ENCODE measurements around the gene AGGF1.
A peak's percentile ranks its signal among the peaks of the same experiment; 100 is the strongest.

The AGGF1 gene

DNA sequence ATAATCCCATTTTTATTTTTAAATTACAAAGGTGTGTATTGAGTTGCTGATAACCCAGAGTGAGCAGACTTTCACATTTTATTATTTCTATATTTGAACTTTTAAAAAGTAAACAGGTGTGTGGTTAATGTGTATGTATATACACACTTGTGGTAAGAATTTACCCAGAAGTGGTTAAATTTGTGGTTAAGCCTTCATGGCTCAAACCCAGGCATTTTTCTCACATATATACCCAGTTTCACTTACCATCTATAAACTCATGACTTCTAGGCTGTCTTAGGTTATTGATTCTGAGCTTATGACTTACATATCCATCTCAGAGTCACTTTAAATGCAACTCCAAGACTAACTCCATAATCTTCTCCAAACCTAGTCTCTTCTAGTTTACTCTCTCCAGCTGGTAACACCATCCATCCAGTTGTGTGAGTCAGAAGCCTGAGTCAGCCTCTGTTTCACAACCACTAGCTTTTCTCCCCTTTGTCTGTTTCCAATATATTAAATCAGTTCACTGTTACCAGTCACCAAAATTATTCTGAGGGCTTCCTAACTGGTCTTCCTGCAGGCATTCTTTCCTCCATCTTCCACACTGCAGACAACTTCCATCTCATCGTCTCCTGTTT is 36.7 kb downstream of the AGGF1 start:
- peak; percentile 75 for ATAC-seq (ENCODE audit: insufficient read depth, low read depth)
- TF ChIP-seq CTCF (IDR thresholded peaks at IDR 0.05; ENCODE audit: borderline replicate concordance, extremely low read depth, low read length, poor library complexity, severe bottlenecking) (no peak), EZH2 (IDR thresholded peaks at IDR 0.05; ENCODE audit: borderline replicate concordance, low read depth, low read length, severe bottlenecking) (no peak)
- Histone ChIP-seq H3K9me3 (ENCODE audit: insufficient read depth, low read length, severe bottlenecking) (no peaks in the 10 kb centered on the region), H3K36me3 (ENCODE audit: insufficient read depth, low read length) (peaks cover 57% of the 10 kb centered on the region), H3K27me3 (ENCODE audit: insufficient read depth, low read length, poor library complexity) (no peaks in the 10 kb centered on the region), H2AFZ (ENCODE audit: low read depth, low read length) (no peak overlapping the region), H3K9ac (ENCODE audit: low read depth, low read length) (no peak overlapping the region), H3K4me2 (ENCODE audit: insufficient read depth, low read length) (no peak overlapping the region), H3K4me3 (ENCODE audit: low read depth in 1 of 2, low read length in 2 of 2) (no peak overlapping the region), H4K20me1 (ENCODE audit: insufficient read depth, low read length) (no peaks in the 10 kb centered on the region), H3K27ac (ENCODE audit: low read length) (no peak overlapping the region), H3K4me1 (ENCODE audit: insufficient read depth, low read length) (no peaks in the 10 kb centered on the region), H3K79me2 (ENCODE audit: insufficient read depth, low read length) (no peaks in the 10 kb centered on the region)
- DNase-seq, result no peak

- H3K36me3 ChIP-seq (ENCODE audit: insufficient read depth, low read length), result peaks cover 50% of the 10 kb centered on the region
- H2AFZ ChIP-seq (ENCODE audit: low read depth, low read length), result no peak overlapping the region
- no peak overlapping the region for H3K9ac ChIP-seq (ENCODE audit: low read depth, low read length)
- no peaks in the 10 kb centered on the region for H3K9me3 ChIP-seq (ENCODE audit: insufficient read depth, low read length, severe bottlenecking)
- H3K27ac ChIP-seq (ENCODE audit: low read length), result no peak overlapping the region
- DNase-seq (no peak), ATAC-seq (ENCODE audit: insufficient read depth, low read depth) (no peak)
- no peaks in the 10 kb centered on the region for H3K4me1 ChIP-seq (ENCODE audit: insufficient read depth, low read length)
- H3K4me2 ChIP-seq (ENCODE audit: insufficient read depth, low read length), result no peak overlapping the region
- H4K20me1 ChIP-seq (ENCODE audit: insufficient read depth, low read length), result peaks cover 21% of the 10 kb centered on the region; the same call in 1 of the 2 replicates
- no peaks in the 10 kb centered on the region for H3K27me3 ChIP-seq (ENCODE audit: insufficient read depth, low read length, poor library complexity)
- peaks cover 12% of the 10 kb centered on the region for H3K79me2 ChIP-seq (ENCODE audit: insufficient read depth, low read length)
- TF ChIP-seq CTCF (IDR thresholded peaks at IDR 0.05; ENCODE audit: borderline replicate concordance, extremely low read depth, low read length, poor library complexity, severe bottlenecking) (no peak), EZH2 (IDR thresholded peaks at IDR 0.05; ENCODE audit: borderline replicate concordance, low read depth, low read length, severe bottlenecking) (no peak)
- no peak overlapping the region for H3K4me3 ChIP-seq (ENCODE audit: low read depth in 1 of 2, low read length in 2 of 2)
These were observed 43.5 kb downstream of the AGGF1 start for GRCh38 chr5:77073667-77074066.

- no peak overlapping the region for H3K27ac ChIP-seq (ENCODE audit: low read length)
- no peak overlapping the region for H3K9ac ChIP-seq (ENCODE audit: low read depth, low read length)
- H2AFZ ChIP-seq (ENCODE audit: low read depth, low read length), result no peak overlapping the region
- peaks cover 55% of the 10 kb centered on the region for H3K36me3 ChIP-seq (ENCODE audit: insufficient read depth, low read length)
- H3K4me2 ChIP-seq (ENCODE audit: insufficient read depth, low read length), result no peak overlapping the region
- TF ChIP-seq CTCF (IDR thresholded peaks at IDR 0.05; ENCODE audit: borderline replicate concordance, extremely low read depth, low read length, poor library complexity, severe bottlenecking) (no peak), EZH2 (IDR thresholded peaks at IDR 0.05; ENCODE audit: borderline replicate concordance, low read depth, low read length, severe bottlenecking) (no peak)
- no peaks in the 10 kb centered on the region for H3K9me3 ChIP-seq (ENCODE audit: insufficient read depth, low read length, severe bottlenecking)
- no peak for ATAC-seq (ENCODE audit: insufficient read depth, low read depth)
- peaks cover 24% of the 10 kb centered on the region; the same call in 1 of the 2 replicates for H4K20me1 ChIP-seq (ENCODE audit: insufficient read depth, low read length)
- H3K4me1 ChIP-seq (ENCODE audit: insufficient read depth, low read length), result no peaks in the 10 kb centered on the region
- H3K4me3 ChIP-seq (ENCODE audit: low read depth in 1 of 2, low read length in 2 of 2), result no peak overlapping the region
- no peaks in the 10 kb centered on the region for H3K27me3 ChIP-seq (ENCODE audit: insufficient read depth, low read length, poor library complexity)
- no peak for DNase-seq
- peaks cover 22% of the 10 kb centered on the region for H3K79me2 ChIP-seq (ENCODE audit: insufficient read depth, low read length)
These were observed 44.5 kb downstream of the AGGF1 start for GRCh38 chr5:77074745-77075144.
